Measurements from ENCODE around the gene NUDCD3.

NUDCD3 gene

GRCh38 chr7:44379366-44380188 lies 110.9 kb downstream of the NUDCD3 start:
- Histone ChIP-seq H2AFZ (ENCODE audit: low read length) (no peak overlapping the region), H3K27me3 (replicated peaks; ENCODE audit: insufficient read depth, low read length) (no peaks in the 10 kb centered on the region), H3K4me3 (ENCODE audit: low read length) (no peak overlapping the region), H3K4me2 (ENCODE audit: low read depth, low read length) (no peak overlapping the region), H3K79me2 (ENCODE audit: low read length) (no peaks in the 10 kb centered on the region), H3K9me2 (replicated peaks; ENCODE audit: insufficient read depth, low read length) (no peaks in the 10 kb centered on the region), H3K9me3 (replicated peaks; ENCODE audit: insufficient read depth, low read length) (no peaks in the 10 kb centered on the region), H4K20me1 (ENCODE audit: insufficient read depth, low read length) (no peaks in the 10 kb centered on the region), H3F3A (ENCODE audit: insufficient read depth, low read length) (no peaks in the 10 kb centered on the region), H3K9ac (ENCODE audit: low read length) (no peak overlapping the region), H3K4me1 (ENCODE audit: low read length) (no peaks in the 10 kb centered on the region), H3K36me3 (replicated peaks; ENCODE audit: insufficient read depth, low read length) (no peaks in the 10 kb centered on the region), H3K27ac (ENCODE audit: low read length) (no peak overlapping the region)
- TF ChIP-seq EZH2 (optimal IDR thresholded peaks at IDR 0.05; ENCODE audit: low read depth, low read length): no peak
- no peak for TF ChIP-seq CTCF (IDR thresholded peaks at IDR 0.05; ENCODE audit: low read length)
- no peak for TF ChIP-seq EZH2phosphoT487 (IDR thresholded peaks at IDR 0.05; ENCODE audit: low read length)
- no peak for DNase-seq

- Histone ChIP-seq H3F3A (ENCODE audit: insufficient read depth, low read length) (no peaks in the 10 kb centered on the region), H3K9ac (ENCODE audit: low read length) (no peak overlapping the region), H3K27ac (ENCODE audit: low read length) (no peak overlapping the region), H3K79me2 (ENCODE audit: low read length) (no peaks in the 10 kb centered on the region), H2AFZ (ENCODE audit: low read length) (no peak overlapping the region), H3K4me3 (ENCODE audit: low read length) (no peak overlapping the region), H4K20me1 (ENCODE audit: insufficient read depth, low read length) (no peaks in the 10 kb centered on the region), H3K4me2 (ENCODE audit: low read depth, low read length) (no peak overlapping the region), H3K9me3 (replicated peaks; ENCODE audit: insufficient read depth, low read length) (no peaks in the 10 kb centered on the region), H3K27me3 (replicated peaks; ENCODE audit: insufficient read depth, low read length) (no peaks in the 10 kb centered on the region), H3K4me1 (ENCODE audit: low read length) (no peaks in the 10 kb centered on the region), H3K36me3 (replicated peaks; ENCODE audit: insufficient read depth, low read length) (no peaks in the 10 kb centered on the region), H3K9me2 (replicated peaks; ENCODE audit: insufficient read depth, low read length) (no peaks in the 10 kb centered on the region)
- TF ChIP-seq EZH2phosphoT487 (IDR thresholded peaks at IDR 0.05; ENCODE audit: low read length): no peak
- no peak for DNase-seq
These were observed 111.7 kb downstream of the NUDCD3 start for GRCh38 chr7:44378744-44379143.

- Histone ChIP-seq H3K4me3 (ENCODE audit: low read length) (no peak overlapping the region), H3K4me1 (ENCODE audit: low read length) (no peaks in the 10 kb centered on the region), H3K36me3 (replicated peaks; ENCODE audit: insufficient read depth, low read length) (no peaks in the 10 kb centered on the region), H3K9me2 (replicated peaks; ENCODE audit: insufficient read depth, low read length) (no peaks in the 10 kb centered on the region), H3K9me3 (replicated peaks; ENCODE audit: insufficient read depth, low read length) (no peaks in the 10 kb centered on the region), H4K20me1 (ENCODE audit: insufficient read depth, low read length) (no peaks in the 10 kb centered on the region), H3K27me3 (replicated peaks; ENCODE audit: insufficient read depth, low read length) (no peaks in the 10 kb centered on the region), H2AFZ (ENCODE audit: low read length) (no peak overlapping the region), H3K9ac (ENCODE audit: low read length) (no peak overlapping the region), H3K27ac (ENCODE audit: low read length) (no peak overlapping the region), H3K79me2 (ENCODE audit: low read length) (no peaks in the 10 kb centered on the region), H3F3A (ENCODE audit: insufficient read depth, low read length) (no peaks in the 10 kb centered on the region), H3K4me2 (ENCODE audit: low read depth, low read length) (no peak overlapping the region)
- no peak for TF ChIP-seq CTCF (IDR thresholded peaks at IDR 0.05; ENCODE audit: low read length)
- TF ChIP-seq EZH2 (optimal IDR thresholded peaks at IDR 0.05; ENCODE audit: low read depth, low read length): no peak
- TF ChIP-seq EZH2phosphoT487 (IDR thresholded peaks at IDR 0.05; ENCODE audit: low read length): no peak
- DNase-seq: no peak
These were observed 112.6 kb downstream of the NUDCD3 start for GRCh38 chr7:44377681-44378421.

GRCh38 chr7:44377134-44377463 lies 113.4 kb downstream of the NUDCD3 start:
- Histone ChIP-seq H3K4me3 (ENCODE audit: low read length) (no peak overlapping the region), H3K27ac (ENCODE audit: low read length) (no peak overlapping the region), H3K27me3 (replicated peaks; ENCODE audit: insufficient read depth, low read length) (no peaks in the 10 kb centered on the region), H3K36me3 (replicated peaks; ENCODE audit: insufficient read depth, low read length) (no peaks in the 10 kb centered on the region), H3K4me1 (ENCODE audit: low read length) (no peaks in the 10 kb centered on the region), H2AFZ (ENCODE audit: low read length) (no peak overlapping the region), H3K9ac (ENCODE audit: low read length) (no peak overlapping the region), H3K9me2 (replicated peaks; ENCODE audit: insufficient read depth, low read length) (no peaks in the 10 kb centered on the region), H3K4me2 (ENCODE audit: low read depth, low read length) (no peak overlapping the region), H4K20me1 (ENCODE audit: insufficient read depth, low read length) (no peaks in the 10 kb centered on the region), H3K79me2 (ENCODE audit: low read length) (no peaks in the 10 kb centered on the region), H3F3A (ENCODE audit: insufficient read depth, low read length) (0 out of 2 replicates have a peak, but pooled peaks cover 3% of the 10 kb centered on the region), H3K9me3 (replicated peaks; ENCODE audit: insufficient read depth, low read length) (no peaks in the 10 kb centered on the region)
- DNase-seq: no peak
- no peak for TF ChIP-seq EZH2phosphoT487 (IDR thresholded peaks at IDR 0.05; ENCODE audit: low read length)
- TF ChIP-seq CTCF (IDR thresholded peaks at IDR 0.05; ENCODE audit: low read length): no peak
- no peak for TF ChIP-seq EZH2 (optimal IDR thresholded peaks at IDR 0.05; ENCODE audit: low read depth, low read length)

Measured in MM.1S (cell line).